Glomerular visceral epithelial cell (primary cell): Measurements from ENCODE around the gene VPS26A.

ENCODE experiments used
- DNase-seq: peaks from one replicate; pipeline ENCODE4 v3.0.0-alpha.2; 2016; ENCODE audit errors: extremely low spot score

VPS26A gene

GRCh38 chr10:69123747-69124562 is at the start of gene VPS26A:
Gene VPS26A, plus strand, starts transcription at chr10:69124178. Its CDS starts 100 bp downstream, at chr10:69124278.
- DNase-seq, result peak; percentile 100

DNA sequence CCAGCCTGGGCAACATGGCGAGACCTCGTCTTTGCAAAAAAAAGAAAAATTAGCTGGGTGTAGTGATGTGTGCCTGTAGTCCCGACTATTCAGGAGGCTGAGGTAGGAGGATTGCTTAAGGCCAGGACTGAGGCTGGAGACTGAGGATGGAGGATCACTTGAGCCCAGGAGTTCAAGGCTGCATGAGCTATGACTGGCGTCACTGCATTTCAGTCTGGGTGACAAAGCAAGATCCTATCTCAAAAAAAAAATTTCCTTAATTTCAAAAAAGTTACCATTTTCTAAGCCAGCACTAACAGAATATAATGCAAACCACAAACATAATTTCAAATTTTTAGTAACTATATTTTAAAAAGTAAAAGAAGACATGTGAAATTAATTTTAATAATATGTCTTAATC is 49.4 kb upstream of the VPS26A start:
- no peak for DNase-seq

DNA sequence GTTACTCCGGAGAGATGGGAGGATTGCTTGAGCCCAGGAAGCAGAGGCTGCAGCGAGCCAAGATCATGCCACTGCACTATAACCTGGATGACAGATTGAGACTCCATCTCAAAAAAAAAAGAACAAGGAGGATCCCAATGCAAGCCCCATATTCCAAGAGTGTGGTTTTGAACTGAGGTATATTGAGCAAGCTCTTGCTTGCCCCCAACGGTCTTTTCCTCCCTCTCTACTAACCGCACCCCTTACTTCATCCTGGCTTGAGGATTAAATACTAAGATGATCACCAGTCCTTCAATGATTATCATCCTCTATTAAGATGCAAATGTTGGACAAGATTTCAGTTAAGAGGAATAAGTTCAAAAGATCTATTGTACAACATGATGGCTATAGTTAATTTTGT is 48.5 kb upstream of the VPS26A start:
- DNase-seq, result no peak

- no peak for DNase-seq
Observed at GRCh38 chr10:69078311-69078710, 45.7 kb upstream of the VPS26A start.

DNA sequence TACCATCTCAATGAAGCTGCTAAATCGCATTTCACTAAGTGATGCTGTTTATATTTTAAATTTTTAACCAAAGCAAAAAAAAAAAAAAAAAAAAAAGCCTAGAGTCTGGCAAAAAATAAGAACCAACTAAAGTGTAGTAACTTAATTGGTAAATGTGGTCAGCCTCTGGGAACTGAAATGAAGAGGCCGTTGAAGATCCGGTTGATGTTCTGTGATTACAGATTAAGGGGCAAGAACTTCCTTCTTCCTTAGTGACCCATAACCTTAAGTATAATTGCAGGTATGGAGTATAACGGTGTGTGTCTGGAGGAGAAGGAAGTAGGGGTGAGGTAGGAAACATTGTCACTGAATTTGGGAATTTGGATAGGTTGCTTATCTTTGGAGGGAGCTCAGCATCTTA is 43.8 kb upstream of the VPS26A start:
- no peak for DNase-seq

- no peak for DNase-seq
Observed at GRCh38 chr10:69086001-69086509, 37.9 kb upstream of the VPS26A start.

DNA sequence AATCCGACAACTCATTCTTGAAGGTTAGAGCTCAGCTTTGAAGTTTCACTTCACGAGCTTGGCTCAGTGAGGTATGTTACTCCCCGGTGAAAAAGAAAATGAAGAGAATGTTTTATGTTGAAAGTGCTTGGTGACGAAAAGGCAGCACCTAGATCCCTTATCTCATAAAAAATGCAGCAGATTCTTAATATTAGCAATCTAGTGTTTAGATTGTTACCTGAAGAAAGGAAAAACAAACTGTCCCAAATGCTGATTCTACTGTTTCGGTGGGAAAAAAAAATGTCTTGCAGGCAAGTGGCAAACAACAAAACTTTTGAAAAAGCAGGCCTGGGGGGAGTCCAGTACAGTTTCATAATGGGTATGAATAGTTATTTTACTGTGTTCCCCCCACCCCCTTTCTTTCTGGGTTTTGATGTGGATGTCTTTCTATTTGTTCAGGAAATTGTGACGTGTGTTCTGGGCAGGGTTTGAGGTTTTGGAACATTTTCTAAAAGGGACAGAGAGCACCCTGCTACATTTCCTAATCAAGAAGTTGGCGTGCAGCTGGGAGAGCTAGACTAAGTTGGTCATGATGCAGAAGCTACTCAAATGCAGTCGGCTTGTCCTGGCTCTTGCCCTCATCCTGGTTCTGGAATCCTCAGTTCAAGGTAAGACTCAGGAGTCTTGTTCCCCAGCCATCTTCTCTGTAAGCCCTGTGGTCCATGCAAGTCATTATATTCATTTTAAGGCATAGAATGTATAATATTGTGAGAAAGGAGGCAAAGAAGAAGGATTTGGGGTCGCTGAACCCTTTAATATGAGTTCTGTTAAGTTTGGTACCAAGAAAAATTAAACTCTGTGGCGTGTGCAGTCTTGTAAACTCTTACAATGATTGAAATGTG is 36.1 kb upstream of the VPS26A start, which contains the start of gene SRGN:
SRGN (plus strand) TSS at position 514 of the 881 bp plus-strand sequence; CDS start at position 569, 55 bp downstream.
- DNase-seq, result peak; percentile 35

DNA sequence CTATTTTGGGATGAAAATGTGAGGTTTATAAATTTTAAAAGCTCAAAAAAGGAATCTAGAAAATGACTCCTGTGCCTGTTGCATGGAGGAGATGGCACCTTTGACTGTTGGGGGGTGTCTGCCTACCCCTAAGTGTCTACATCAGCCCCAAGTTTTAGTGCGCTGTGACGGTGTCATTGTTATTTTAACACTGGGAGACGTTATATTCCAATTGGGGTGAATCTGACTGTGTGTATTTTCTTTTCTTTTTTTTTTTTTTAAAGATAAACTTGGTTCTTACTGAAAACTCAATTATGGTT is 35.6 kb upstream of the VPS26A start:
- no peak for DNase-seq

- DNase-seq, result peak; percentile 21
Observed at GRCh38 chr10:69088801-69089501, 35.0 kb upstream of the VPS26A start.

- no peak for DNase-seq
Observed at GRCh38 chr10:69089638-69090599, 34.1 kb upstream of the VPS26A start.

GRCh38 chr10:69090685-69091084 is 33.3 kb upstream of the VPS26A start:
- DNase-seq, result no peak

DNA sequence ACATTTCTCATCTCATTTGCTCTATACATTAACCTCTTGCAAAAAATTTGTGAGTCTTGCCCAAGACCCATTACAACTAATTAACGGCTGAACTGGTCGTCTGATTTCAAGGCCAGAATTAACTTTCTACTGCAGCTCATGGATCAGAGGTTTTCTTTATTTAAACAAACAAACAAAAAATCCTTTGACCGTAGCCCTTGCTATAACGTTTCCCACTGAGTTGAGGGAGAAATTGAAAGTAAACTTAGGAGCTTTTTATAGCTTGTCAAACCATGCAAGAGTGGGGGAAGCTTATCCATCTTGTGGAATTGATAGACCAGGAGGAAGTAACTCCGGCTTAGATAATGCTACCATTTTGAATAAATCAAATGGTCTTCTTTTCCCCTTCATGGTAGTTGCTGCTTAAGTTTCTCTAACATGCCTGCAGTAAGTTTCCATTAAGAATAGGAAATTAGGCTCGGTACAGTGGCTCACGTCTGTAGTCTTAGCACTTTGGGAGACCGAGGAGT is 32.8 kb upstream of the VPS26A start:
- no peak for DNase-seq

- peak; percentile 90 for DNase-seq
Observed at GRCh38 chr10:69092959-69093850, 30.8 kb upstream of the VPS26A start.

DNA sequence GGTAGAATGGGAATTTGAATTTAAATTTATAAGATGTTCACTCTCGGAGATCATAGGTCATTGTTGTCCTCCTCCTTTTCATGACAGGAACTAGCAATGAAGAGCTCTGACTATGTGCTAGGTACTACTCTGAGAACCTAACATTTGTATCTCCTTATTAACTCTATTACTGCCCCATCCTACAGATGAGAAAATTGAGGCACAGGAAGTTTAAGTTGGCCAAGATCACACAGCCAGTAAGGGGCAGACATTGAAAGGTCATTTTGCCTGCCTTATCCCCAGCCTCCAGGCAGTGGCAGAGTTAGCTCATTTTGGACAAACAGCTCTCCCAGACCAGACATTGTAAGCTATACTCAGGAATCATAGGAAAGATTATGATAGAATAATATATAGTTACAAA is 30.0 kb upstream of the VPS26A start:
- DNase-seq, result peak; percentile 36

DNA sequence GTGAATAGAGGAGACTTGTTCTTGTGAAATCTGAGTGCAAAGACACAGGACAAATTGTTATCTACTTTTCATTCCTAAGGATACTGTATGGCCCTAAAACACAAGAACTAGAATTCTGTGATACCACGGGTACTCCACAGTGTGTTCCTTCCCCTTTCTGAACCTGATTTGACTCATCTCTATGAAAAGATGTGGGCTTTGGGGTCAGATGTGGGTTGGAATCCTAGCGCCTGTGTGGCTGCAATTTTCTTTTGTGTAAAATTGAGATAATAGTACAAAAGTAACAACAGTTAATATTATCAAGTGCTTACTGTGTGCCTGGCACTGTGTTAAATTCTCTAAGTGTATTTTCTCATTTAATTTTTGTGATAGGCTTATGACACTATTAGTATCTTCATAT is 27.9 kb upstream of the VPS26A start:
- DNase-seq, result no peak

- no peak for DNase-seq
Observed at GRCh38 chr10:69097729-69098128, 26.2 kb upstream of the VPS26A start.

GRCh38 chr10:69100136-69100872 is 23.7 kb upstream of the VPS26A start:
- DNase-seq, result peak; percentile 42

GRCh38 chr10:69101451-69102095 is 22.4 kb upstream of the VPS26A start:
- peak; percentile 65 for DNase-seq
